NCI-H1436 (cell line): Measurements from ENCODE around the gene SIRT7.

ENCODE experiments used
- DNase-seq: peaks from one replicate; lab custom pipeline; 2025; lab: John Stamatoyannopoulos, UW

SIRT7 gene

DNA sequence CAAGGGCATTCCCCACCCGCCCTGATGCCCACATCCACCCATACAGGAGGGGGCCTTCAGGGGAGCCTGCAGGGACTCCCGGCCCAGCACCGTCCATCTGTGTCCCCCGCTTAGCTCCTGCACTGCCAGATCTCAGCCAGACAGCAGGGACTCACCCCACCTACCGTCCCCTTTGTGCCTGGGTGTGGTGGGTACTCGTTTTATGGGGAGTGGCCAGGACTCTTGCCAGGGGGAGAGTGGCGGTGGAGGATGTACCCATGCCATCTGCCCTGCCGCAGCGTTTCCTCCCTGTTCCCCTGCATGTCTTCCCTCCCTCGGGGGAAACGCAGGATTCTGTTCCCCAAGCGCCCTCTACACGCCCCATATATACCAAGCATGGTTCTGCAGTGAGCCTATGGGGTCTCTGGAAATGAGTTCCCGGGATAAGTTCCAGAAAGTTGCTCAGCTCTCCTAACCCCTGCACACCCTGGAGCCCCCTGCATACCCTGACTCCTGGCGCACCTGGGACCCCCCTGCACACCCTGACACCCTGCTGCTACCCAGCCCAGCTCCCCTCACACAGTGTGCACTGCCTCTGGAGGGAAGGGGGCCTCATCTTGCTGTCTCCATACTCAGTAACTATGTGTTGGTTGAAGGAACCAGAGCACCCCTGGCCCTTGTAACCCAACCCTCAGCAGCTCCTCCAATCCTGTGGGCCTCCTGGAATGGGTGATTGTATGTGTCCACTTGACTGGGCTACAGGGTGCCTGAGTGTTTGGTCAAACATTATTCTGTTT is 13.8 kb upstream of the SIRT7 start:
- no peak for DNase-seq

DNA sequence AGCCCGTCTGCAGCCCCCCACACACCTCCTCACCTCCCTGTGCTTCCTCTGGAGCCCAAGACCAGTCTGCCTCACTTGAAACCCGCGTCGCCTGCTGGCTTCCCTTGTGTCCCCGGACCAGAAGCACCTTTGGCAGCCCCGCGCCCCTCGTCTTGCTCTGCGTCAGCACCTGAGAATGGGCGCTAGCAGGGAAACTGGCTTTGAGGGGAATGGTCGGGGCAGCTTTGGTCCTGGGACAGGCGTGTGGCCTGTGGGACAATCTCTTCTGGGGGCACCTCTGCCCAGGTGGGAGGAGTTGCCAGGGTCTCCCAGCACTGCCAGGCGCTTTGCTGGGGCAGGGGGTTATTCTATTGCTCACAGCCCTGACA is 13.2 kb upstream of the SIRT7 start:
- DNase-seq, result no peak

DNA sequence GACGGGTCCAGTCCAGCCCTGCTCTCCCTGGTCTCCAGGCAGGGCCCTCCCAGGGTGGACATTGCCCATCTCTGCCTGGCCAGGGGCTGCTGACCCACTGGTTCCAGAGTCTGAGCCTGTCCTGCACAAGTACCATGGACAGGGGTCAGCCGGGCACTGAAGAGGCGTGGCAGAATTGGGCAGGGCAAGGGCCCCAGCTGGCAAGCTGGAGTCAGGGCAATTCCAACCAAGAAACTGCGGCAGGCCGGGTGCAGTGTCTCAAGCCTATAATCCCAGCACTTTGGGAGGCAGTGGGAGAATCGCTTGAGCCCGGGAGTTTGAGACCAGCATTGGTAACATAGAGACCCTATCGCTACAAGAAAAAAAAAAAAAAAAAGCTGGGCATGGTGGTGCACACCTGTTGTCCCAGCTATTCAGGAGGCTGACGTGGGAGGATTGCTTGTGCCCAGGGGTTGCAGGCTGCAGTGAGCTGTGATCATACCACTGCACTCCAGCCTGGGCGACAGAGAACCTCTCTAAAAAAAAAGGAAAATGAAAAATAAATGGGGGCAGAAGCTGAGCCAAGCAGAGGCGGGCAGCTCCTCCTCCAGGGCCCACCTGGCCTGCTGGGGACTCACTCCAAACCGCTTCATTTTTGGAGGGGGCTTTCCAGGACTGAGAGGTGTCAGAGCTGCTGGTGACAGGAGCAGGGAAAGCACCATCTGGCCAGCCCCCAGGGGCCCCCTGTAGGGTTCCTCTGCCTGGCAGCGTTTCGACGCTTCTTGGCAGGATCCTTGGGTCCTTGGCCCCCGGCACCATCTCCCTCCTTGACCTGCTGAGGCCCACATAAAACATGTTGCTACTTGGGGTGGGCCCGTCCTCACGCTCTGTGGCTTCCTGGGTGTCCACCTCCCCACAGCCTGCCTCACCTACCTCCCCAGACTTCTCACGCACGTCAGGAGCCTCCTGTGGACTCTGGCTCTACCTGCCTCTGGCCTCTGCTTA is 12.5 kb upstream of the SIRT7 start:
- DNase-seq, result no peak

DNA sequence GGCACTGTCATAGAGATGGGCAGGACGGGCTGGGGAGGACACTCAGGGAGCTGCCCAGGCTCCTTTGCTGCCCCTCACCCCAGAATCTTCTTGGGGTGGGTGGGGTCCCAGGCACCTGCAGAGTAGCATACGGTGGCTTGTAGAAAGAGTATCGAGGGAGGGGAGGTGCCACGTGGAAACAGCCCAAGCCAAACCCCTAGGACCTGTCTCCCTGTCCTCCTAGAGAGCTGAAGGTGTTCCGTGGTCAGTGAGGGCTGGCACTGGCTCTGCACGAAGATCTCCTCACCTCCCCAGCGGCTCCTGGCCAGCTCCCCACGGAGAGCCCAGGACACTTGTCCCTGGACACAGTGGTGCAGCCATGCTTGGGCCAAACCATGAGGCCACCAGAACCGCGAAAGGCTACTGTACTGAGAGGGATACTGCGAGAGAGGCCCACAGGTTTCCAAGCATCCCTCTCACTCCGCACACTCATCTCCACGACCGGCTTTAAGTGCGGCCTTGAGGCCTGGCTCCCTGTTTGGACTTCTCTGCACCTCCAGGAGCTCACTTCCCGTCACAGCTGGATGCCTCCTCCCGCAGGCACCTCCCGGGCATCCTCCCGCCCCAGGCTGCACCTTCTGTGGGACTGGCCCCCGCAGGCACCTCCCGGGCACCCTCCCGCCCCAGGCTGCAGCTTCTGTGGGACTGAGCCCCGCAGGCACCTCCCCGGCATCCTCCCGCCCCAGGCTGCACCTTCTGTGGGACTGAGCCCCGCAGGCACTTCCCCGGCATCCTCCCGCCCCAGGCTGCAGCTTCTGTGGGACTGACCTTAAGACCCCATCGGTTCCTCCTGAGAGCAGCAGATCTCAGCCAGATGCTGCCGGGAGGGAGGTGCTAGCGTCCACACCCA is 11.5 kb upstream of the SIRT7 start:
- no peak for DNase-seq

DNA sequence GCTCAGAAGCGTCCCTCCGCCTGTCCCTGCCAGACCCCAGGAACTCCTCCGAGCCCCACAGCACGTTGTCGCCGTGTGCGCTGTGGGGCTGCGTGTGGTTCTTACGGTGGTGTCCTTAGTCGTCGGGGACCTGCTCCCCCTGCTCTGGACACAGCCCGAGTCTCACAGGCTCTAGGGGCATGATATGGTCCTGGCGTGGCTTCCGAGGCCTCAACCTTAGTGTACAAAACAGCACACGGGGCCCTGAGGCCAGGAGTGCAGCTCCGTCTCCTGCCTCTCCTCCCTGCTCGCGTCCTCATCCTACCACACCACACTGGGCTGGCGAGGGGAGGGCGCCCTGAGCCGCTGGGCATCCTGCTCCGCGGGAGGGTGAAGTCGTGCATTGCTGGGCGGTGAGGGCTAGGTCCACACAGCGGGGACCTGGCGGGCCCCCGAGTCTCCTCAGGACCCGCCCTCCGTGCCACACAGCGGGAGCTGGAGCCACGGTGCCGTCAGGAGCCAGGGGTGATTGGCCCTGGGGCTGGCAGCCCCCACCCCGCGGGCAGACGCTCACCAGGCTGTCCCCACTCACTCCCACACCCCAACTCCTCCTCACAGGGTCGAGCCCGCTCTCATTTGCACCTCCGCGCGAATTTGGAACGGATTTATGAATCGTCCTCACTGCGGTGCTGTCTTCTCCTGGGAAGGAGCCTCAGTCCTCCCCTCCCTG is 10.7 kb upstream of the SIRT7 start:
- DNase-seq, result no peak

DNA sequence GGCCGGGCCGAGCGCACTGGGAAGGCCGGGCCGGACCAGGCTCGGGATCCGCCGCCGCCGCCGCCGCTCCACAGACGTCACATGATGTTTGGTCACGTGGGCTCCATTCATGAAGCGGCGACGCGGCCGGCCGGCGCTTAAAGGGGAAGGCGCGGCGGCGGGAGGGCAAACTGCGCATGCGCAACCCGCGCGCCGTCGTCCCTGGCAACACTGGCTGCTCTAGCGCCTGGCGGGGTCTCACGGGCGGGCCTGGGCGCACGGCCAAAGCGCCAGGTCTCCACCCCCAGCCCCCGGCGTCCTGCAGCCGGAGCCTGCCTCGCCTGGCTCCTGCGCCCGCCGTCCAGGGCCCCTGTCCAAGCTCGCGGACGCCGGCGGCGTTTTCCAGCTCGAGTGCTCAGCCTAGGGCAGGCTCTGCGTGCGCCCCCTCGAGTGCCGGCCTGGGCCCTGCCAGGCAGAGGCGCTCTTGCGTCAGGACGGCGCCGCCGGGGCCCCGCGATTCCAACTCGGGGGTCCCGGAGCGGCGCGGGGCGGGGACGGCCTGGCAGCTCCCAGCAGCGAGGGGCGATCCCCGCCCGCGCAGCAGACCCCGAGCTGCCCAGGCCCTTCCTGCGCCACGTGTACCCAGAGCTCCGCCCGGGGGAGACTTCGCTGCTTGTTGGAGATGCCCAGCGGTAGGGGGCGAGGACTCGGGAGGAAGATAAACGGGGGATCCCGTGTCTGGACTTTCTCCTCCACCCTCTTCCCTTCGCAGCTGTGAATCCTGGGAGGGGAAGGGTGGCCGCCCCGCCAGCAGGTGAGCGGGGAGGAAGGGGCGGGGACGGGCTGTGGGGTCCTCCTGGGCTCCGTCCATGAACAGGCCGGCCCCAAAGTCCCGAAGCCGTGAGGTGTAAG is 9.9 kb upstream of the SIRT7 start, which contains the start of gene MAFG:
MAFG (minus strand) TSS at position 83 of the 891 bp plus-strand sequence. CDS start 4,550 bp downstream, outside the sequence.
- DNase-seq, result peak; percentile 96

DNA sequence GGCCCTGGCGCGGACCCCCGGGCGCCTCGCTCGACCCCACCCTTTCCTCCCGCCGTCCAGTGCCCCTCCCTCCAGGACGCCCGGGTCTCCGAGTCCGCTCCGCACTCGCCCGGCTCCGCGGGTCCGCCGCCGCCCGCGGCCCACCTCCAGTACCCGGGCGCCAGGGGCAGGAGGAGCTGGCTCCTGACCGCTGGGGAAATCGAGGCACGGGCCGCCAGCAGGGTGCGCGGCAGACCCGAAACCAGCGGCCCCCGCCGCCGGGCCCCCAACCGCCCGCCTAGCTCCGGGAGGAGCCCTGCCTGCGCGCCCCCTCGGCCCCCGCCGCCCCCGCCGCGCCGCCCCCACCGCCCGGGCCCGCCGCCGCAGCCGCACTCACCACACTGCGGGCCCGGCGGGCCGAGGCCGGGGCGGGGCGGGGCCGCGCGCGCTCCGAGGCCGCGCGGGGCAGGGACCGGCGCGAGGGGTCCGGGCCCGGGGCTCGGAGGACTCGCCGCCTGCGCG is 9.2 kb upstream of the SIRT7 start:
- DNase-seq, result no peak

DNA sequence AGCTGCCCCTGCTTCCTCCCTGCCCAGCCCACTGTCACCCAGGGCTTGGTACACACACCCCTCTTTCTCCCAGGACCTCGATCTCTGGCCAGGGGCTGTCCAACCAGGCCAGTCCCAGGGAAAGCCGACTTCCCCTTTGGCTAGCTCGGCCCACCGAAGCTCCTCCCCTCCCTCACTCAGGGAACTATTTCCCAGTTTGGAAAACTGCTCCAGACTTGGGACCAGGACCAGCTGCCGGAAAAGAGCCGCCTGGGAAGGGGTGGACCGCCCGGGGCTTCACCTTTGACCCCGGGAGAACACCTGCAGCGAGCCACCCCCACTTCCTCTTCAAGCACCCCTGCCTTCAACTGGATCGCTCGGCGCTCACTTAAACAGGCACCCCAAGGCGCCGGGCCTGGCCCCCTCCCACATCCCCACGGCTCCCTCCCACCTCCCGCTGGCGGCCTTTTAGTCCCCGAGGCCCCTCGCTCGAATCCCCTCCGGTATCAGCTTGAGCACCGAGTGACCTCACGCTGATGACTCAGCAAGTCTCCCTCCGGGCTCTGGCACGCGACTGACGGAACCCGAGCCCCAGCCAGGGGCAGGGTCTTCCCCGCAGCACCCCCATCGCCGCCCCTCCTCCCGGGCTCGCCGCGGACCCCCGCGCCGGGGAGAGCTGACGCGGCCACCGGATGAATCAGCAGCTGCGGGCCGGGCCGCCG is 8.6 kb upstream of the SIRT7 start:
- peak; percentile 58 for DNase-seq

DNA sequence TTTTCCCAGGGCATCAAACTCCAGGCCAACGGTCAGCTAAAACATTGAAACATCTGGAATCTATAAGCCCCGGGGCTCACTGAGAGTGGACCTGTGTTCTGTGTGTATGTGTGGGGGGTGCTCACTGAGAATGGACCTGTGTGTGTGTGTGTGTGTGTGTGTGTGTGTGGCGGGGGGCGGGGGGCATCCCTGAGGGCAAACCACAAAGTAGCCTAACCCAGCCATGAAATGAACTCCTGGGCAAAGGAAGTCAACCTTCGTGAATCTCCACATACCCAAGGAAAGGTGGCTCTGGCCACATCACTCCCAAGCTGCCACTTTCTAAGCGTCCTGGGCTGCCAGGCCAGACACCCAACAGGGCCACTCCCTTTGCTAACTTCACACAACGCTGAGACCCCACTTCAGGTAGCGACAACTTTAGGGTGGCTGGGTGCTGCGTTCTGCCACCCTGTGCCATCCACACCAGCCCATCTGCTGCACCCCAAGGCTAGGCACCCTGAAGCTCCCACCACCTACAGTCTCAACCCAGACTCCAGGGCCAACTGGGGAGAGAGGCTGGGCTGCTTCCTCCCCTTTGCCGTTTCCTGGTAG is 8.0 kb upstream of the SIRT7 start:
- DNase-seq, result no peak

DNA sequence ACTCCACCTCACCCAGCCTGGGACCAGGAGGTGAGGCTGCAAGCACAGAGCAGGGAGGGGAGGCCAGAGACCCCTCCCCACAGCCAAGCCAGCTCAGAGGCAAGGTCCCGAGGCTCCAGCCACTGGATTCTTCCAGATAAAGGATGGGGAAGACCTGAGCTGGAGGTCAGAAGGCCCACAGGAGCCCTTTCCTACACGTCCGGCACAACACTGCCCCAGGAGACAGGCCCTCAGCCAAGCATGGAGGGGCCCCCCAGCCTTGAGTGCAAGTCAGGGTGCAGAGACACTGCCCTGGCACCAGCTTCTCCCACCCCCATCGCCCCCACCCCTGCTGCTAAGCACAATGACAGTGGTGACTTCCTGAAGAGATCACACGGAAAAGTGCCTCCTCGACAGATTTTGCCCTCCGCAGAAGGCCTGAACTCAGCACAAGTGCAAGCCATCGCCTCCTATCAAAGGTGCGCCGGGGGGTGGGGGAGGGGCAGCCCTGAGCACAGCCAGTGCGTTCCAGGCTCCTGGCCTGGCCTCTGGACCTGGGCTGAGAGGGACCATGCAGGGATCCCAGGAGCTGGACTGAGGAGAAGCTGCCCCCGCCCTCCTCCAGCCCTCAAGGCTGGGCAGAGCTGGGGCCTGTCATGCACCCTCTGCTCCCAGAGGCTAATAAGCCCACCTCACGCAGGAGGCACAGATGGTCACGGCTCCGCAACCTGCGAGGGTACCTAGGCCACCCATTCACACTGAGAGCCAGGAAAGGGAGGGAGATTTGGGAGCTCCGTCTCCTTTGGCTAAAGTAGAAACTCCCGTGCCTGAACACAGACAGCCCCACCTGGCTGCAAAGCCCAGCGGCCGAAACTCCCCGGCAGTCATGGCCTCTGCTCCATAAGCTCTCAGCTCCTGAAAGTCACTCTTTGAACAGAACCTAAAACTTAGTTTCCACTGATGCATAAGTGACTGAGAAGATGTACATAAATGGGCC is 6.9 kb upstream of the SIRT7 start:
- no peak for DNase-seq

DNA sequence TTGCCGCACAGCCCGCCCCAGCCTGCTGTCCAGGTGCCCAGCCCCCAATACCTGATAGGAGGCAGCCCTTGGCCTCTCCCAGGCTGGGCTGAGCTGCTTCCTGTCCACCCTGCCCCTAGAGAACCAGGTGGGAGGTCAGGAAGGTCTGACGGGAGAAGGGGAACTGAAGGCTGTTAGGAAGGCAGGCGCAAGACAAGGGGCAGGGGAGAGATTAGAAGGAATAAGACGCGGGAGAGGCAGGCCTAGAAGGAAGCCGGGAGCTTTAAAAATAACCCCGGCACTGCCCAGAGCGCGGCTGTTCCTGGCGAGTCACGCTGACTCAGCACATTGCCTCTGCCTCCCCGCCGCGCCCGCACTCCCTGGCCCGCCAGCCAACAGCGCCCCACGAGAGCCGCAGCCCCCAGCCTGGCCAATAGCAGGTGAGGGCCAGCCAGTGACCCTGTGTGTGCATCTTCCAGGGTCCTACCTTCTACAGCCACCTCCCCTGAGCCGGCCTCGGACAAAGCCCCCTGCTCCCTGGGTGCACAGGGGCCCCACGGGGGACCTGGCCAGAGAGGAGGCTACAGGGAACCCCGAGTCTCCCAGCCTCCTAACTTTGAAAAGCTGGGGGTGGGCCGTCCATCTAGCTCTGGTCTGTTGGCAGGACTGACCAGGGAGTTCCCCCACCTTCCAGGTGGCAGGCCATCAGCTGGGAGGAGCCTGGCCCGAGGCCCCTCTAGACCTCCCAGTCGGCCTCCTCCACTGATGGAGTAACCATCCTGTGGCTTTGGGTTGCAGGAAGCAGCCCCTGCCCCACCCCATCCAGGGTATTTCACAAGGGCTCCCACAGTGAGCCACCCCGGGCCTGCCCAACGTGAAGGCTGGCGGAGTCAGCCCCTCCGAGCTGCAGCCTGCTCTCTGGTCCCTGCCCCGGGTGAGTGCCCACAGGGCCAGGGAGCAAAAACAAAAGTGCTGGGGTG is 5.6 kb upstream of the SIRT7 start:
- no peak for DNase-seq

DNA sequence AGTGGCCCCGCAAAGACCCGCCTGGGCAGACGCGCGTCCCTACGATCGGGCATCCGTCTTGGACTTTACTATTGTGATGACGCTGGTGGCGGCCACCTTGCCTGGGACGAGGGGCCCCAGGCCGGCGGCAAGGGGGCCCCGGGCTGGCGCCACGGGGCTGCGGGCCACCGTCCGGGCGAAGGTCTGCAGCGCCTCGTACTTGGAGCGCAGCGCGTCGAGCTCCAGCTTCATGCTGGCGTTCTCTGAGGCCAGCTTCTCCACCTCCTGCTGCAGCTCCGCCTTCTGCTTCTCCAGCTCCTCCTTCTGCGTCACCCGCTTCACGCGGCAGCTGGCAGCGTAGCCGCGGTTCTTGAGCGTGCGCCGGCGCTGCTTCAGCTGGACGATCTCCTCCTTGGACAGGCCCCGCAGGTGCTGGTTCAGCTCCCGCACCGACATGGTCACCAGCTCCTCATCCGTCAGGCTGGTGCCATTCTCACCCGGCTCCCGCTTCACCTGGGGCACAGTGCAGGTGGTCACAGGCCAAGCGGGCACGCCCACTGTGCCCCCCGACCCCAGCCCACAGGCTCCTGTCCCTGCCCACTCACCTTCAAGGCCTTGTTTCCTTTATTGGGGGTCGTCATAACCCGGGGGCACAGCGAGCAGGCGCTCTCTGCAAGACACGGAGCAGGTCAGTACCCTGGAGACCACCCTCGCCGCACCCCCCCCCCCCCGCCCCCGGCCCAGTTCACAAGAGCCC is 4.8 kb upstream of the SIRT7 start:
- no peak for DNase-seq

DNA sequence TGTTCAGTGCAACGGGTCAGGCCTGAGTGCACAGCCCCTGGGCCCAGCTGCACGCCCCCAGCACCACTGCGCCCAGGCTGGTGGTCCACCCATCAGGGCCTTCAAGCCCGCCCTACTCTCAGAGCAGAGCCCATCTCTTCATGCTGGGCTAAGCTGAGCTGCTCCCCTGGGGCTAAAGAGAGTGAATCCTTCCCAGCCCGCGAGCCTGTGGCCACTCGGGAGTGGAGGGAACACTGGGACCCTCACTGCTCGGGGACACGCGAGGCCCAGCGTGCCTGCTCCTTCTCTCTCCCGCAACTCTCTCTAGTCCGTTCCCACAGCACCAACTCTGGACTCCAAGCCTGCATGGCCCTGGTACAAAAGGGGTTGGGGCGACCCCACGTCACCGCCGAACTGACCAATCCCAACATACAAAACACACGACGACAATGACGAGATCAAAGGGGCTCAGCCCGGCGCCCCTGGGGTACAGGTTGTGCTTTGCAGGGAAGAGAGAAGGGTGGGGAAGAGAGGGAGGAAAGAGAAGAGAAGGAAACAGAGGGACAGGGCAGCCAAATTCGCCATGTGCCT is 4.1 kb upstream of the SIRT7 start:
- no peak for DNase-seq

DNA sequence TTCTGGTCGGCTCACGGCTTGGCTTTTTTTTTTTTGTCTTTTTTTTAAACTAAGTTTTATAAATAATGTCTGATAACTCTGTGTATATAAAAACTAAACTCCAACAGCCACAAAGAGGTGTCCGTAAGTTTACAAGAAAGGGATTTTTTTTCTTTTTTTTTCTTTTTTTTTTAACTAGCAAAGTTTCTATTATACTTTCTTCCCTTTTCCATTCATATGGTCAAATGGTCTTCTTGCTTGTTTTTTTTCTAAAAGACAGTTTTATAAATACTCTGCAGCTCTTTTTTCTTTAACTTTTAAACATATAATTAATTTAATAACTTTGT is 3.5 kb upstream of the SIRT7 start:
- DNase-seq, result no peak

DNA sequence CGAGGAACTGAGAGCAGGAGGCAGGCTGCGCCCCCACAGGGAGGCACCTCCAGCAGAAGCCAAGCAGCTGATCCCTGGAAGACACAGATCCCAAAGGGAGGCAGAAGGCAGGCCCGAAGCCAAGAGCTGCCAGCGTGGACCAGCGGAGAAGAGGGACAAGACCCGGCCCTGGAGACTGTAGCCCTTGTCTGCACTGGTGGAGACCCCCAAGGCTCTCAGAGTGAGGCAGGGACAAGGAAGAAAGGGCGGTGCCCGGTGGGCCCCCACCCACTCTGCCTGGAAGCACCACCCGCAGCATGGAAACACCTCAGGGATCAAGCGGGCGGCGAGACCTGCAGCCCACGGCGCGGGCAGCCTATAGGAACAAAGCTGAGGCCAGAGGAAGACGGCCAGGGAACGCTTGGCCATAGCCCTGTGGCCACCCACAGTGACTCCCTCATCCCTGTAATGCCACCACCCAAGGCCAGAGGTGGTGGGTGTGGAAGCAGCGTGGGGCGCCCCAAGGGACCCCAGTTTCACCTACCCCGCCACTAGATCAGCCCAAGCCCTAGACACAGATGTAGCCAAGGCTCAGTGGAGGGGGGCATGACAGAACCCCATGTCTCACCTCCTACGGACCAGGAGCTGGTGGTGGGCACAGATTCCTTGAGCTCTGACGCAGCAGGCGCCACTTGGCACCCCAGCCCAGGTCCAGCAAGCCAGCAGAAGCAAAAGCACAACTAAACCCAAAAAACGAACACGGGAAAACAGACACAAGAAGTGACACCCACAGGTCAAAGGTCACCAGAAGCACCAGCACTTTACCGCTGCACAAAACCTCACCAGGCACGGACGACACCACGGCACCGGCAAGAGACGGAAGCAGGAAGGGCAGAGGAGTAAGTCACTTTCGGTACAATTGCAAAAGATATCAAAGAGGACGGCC is 2.9 kb upstream of the SIRT7 start:
- DNase-seq, result no peak
